HG03575 (cell line): Measurements from ENCODE around the gene CDH12.
"Not testable (repeated sequence)": the region's sequence is repeated elsewhere in the genome, so short reads cannot be mapped to it uniquely, and the experiment has no call there.

Experiments
- ATAC-seq: cut with Tn5 transposase; IDR thresholded peaks from one replicate; pipeline ENCODE4 v1.9.1; 2021; ENCODE audit not compliant: unreplicated experiment, insufficient number of reproducible peaks, low FRiP score; ENCODE audit errors: extremely low read depth

The CDH12 gene

DNA sequence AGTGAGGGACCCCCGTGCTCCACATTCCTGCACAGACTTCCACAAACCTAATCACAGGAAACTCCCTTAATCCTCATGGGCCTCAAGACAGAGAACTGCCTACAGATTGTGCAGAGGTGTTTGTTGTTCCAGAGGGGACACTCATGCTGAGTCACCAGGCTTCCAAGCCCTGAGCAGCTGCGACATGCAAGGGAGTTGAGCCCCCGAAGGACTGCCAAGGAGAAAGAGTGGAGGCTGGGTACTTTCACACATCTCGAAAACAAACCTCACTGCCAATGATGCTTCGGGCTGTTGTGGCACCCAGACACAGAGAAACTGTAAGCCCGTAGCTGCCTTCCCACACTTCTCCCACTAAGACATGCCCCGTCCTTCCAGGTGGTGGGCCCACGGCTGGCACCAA is 480.8 kb downstream of the CDH12 start:
- ATAC-seq = no peak

DNA sequence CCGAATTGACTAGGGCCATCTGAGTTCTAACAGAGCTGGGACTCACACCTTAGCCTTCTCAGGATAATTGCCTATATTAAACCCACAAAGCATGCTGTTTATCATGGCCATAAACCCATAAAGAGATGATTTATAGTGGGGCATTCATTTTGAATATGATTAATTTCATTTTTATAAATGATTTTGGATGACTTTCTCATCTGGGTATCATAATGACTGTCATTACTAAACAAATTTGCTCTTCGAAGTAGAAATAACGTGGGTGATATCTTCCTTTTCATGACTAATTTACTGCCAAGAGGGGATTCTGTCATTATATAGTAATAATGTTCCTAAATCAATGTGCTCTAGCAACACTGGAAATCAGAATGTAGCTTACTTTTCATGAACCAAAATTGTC is 498.2 kb downstream of the CDH12 start:
- no peak for ATAC-seq

DNA sequence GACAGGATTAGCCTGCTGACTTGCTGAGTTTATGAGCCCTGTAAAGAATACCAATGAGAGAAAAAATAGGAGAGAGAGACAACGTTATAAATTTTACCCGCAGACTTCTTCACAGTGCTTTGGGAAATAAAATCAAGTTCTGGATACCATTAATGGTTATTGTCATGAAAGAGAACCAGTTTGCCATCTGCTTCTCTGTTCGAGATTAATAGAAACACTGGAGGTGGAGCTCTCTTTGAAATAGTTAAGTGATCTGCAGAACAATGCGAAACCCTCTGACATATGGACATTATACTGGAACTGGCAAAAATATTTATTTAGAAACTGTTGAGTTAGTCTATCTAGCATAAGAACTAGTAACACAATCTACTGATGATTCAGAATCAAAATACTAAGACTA is 500.7 kb downstream of the CDH12 start:
- no peak for ATAC-seq

DNA sequence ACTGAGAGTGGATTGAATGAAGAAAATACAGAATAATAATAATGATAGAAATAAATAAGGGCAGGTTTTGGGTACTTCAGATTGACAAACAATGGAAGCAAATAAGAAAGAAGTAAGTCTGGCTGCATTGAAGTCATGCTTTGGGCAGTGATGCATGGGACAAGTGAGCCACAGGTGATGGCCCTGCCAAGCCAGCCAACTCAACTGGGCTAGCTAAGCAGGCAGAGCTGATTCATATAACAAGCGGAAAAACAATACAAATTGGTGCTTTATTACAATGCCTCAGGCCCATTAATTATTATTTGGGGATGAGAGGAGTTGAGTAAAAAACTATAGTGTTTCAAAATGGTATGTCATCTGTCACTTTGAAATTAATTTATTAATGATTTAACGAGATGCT is 502.0 kb downstream of the CDH12 start:
- ATAC-seq = no peak

DNA sequence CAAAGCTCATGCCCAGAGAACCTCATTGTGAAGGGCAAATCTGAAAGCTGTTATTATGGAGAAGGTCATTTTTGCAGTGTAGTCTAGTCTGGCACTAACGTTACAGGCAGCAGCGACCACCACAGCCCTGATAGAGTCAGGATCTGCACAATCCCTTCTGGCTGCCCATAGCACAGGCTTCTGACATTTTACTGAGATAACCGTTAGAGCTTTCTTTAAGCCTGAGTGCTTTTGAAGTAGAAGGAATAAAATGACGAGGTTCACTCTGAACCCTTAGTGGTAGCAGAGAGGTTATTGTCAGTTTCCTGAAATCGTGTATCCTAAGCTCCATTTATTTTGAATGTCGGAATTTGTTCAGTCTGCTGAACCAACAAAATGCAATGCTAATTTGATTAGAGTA is 505.1 kb downstream of the CDH12 start:
- no peak for ATAC-seq

DNA sequence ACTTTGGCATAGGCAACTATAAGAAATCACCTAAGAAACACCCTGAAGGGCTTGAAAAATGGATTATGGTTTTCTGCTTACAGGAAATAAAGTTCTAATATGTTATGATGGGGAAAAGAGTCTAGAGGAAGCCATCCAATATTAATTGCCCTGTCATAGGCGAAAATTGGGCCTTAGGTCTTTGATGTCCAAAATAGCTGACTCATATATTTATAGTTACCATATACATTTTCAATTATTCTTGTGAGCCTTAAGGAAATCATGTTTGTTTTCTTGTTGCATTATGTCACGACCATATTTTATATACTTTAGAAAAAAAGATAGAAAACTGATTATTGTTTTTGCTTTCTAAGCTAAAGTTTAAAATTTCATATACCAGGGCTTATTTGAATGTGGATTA is 509.1 kb downstream of the CDH12 start:
- ATAC-seq = no peak

DNA sequence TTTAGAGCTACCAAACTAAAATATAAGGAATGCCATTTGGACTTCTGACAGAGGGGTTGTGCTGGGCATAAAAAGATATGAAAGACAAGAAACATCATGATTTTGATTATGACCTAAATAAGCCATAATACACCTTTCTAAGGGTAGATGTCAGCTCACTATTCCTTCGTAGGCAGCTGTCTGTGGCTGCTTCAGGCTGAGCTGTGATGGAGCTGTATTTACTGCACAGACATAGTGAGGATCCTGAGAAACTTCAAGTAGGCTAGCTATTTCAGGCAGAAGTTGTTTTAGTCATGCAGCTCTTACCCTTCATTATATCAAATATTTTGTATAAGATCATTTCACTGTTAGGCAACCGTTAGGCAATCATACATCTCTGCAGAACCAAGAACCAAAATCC is 511.7 kb downstream of the CDH12 start:
- ATAC-seq = no peak

DNA sequence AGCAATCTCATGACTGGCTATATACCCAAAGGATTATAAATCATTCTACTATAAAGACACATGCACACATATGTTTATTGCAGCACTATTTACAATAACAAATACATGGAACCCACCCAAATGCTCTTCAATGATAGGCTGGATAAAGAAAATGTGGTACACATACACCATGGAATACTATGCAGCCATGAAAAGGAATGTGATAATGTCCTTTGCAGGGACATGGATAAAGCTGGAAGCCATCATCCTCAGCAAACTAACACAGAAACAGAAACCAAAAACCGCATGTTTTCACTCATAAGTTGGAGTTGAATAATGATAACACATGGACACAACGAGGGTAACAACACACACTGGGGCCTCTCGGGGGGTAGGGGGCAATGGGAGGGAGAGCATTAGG is 520.2 kb downstream of the CDH12 start:
- not testable (repeated sequence) for ATAC-seq

DNA sequence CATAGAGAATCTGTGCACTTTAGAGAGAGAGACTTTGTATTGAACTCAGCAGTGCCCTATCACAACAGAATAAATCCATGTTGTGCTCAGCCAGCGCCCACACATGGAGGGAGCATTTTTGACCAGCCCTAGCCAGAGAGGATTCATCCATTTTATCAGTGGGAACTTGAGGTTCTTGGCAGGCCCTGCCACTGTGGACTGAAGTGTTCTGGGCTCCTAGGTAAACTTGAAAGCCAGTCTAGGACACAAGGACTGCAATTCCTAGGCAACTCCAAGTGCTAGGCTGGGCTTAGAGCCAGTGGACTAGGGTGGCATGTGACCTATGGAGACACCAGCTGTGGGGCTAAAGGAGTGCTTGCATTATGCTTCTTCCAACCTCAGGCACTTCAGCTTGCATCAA is 523.5 kb downstream of the CDH12 start:
- ATAC-seq = no peak

DNA sequence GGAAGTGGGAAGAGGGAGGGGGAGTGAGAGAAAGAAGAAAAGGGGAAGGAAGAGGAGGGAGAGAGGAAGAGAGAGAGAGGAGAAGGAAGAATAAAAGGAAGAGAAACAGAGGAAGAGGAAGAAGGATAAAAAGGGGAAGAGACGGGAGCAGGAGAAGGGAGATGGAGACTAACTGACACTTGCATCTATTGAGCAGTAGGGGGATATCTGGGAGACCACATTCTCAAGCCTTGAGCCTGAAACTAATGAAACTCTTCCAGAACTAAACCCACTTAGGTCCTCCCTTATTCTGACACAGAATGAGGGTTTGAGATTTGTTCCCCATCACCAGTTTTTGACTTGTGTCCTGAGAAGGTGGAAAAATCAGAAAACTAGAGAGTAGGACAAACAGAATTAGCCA is 533.3 kb downstream of the CDH12 start:
- ATAC-seq = no peak

DNA sequence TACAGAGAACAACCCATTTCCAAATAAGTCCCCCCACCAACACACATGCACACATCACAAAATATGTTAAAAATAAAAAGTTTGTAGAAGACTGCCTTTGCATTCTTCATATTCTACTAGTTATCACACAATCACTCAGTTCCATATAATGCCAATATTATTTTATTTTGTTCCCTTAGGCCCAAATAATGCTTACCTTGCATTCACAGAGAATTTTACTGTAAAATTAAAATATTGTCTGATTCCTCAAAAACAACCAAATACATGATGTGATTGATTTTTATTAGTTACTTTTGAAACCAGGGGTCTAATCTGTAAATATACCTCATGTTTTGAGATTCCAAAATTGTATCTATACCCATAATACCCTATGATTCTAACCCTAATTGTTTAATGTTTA is 536.9 kb downstream of the CDH12 start:
- no peak for ATAC-seq

DNA sequence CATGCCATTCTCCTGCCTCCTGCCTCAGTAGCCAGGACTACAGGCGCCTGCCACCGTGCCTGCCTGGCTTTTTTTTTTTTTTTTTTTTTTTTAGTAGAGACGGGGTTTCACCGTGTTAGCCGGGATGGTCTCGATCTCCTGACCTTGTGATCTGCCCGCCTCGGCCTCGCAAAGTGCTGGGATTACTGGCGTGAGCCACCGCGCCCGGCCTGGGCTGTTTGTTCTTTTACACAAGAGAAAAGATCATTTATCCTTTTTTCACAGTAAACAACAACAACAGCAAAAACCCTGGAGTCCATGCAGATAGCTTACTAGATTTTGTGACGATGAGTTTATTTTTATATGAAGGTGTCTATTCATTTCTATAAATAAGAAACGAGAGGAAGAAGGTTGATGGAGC is 538.1 kb downstream of the CDH12 start:
- ATAC-seq = not testable (repeated sequence)

DNA sequence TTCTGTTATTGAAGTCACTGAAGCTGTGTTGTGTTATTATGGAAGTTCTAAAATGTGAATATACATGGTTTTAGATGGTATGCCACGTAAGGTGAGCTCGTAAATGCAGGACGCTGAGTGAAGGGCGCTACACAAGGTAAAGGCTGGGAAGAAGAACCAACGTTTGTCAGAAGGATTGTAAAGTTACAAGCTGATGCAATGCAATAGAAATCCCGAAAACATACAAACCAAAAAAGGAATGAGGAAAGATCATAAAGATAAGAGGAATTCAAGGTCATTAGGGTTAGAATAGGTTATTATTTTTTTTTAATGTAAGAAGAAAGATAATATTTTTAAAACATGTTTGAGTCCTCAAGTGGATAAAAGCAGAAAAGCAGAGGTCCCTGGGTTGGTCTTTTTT is 538.6 kb downstream of the CDH12 start:
- no peak for ATAC-seq

DNA sequence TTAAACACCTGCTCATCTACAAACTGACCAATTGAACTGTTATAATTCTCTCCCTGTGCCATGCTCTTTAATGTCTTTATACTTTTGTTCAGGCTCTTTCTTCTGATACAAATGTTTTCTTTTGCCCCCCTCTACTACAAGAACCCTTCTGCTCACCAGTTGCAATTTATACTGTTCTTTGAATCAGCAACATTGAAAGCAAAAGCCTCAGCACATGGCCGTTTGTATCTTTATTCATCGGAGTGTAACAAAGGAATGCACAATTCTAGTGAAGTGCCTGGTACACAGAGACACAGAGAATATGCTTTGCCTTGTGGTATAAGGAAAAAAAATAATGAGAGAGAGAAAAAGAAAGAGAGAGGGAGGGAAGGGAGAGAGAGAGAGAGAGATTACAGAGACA is 547.1 kb downstream of the CDH12 start:
- ATAC-seq = no peak

DNA sequence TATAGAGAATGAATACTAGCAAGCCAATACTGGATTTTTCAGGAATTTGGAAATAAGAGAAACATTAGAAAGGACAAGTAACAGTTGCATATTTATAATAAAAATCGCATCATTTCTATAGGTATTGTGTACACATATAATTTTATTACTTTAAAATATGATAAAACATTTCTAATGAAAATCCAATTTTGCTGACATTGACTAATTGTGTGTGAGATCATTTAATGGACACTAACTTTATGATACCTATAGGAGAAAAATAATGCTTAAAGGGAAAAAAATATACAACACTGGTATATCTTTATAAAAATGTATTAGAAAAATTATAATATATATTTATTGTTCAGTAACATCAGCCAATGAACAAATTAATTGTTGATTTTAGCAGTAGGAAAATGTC is 557.3 kb downstream of the CDH12 start:
- no peak for ATAC-seq

DNA sequence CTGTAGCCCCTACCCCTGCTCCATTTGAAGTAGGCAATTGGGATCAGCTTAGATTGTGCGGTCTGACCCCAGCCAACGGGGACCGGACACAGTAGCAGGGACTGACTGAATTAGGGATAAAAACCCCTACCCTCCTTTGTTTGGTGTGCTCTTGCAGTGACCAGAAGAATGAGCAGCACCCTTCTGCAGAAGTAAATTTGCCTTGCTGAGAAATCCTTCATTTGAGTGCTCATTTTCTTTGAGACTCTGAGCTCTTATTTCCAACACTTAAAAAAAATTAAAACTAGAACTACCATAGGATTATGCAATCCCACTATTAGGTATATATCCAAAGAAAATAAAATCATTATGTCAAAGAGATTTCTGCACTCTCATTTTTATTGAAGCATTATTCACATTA is 560.0 kb downstream of the CDH12 start:
- no peak for ATAC-seq

DNA sequence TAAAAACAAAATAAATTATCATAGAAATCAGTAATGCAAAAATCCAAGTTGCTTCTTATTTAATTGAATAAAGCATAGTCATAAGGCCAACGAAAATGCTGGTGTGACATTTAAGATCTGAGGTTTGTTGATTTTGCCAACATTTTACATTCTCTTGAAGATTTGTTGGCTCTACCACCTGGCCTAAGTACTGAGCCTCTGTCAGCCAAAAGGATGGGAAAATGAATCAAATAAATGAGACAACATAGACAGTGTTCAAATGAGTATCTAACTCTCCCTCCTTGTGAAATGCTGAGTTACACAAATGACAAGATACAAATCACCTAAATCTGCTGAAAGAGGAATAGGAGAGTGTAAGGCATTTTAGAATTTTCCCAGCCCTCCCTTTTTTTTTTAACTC is 575.0 kb downstream of the CDH12 start:
- ATAC-seq = no peak

DNA sequence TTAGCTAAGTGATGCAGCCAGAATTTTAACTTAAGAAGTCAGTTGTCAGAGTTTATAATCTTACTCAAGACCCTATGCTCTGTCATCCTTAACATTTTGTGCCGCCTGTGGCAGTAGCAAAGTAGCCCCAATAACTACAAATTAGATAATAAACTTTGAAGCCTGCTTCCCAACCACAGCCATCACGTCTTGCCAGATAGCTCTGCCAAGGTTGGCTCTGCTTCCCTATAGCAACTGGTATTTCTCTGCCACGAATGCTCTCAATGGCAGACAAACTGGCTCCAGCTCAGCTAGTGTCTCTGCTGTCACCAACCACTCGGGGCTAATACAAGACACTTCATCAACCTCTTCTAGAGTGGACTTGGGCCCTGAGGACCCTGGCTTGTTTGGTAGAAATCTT is 576.1 kb downstream of the CDH12 start:
- ATAC-seq = no peak

DNA sequence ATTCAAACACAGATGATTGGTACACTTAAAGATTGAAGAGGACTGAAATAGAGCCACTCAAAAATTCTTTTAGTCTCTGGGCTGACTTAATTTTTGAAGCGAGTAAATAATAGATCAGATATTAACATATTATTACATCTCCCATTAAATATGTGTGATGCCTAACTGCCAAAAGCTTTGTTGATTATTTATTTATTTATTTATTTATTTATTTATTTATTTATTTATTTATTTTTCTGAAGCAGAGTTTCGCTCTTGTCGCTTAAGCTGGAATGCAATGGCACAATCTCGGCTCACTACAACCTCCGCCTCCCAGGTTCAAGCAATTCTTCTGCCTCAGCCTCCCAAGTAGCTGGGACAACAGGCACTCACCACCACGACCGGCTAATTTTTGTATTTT is 587.3 kb downstream of the CDH12 start:
- not testable (repeated sequence) for ATAC-seq

DNA sequence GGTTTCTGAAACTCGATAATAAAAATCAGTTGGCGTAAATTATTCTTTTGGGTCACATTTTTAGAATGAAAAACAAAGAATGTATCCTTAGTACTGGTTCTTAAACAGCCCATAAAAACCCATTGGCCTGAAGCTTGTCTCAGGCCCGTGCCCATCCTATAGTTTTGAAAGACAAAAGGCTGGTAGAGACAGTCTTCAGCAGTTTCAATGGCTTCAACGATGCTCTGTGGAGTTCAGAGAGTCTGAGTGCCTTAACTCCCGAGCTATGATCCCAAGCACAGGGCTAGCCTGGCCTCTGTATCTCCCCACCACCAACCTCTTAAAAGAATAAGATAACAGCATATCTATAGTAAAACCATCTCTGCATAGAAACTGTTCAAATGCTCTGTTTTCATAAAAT is 595.0 kb downstream of the CDH12 start:
- ATAC-seq = no peak

DNA sequence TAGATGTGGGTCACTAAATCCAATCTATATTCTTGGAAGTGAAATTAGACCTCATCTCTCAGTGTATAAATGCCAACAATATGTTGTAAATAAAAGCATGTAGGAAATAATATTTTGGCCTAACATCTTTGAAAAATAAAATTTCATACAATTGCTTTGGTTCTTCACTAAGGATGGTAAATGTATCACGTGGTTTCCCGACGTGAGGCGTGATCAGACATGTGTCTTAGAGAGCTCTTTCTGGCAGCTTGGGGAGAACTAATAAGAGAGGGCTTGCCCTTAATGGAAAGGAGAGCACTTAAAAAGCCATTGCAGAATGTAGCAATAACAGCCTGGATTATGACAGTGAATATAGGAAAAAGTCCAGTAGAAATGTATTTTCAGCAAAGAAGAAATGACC is 602.6 kb downstream of the CDH12 start:
- ATAC-seq = no peak

DNA sequence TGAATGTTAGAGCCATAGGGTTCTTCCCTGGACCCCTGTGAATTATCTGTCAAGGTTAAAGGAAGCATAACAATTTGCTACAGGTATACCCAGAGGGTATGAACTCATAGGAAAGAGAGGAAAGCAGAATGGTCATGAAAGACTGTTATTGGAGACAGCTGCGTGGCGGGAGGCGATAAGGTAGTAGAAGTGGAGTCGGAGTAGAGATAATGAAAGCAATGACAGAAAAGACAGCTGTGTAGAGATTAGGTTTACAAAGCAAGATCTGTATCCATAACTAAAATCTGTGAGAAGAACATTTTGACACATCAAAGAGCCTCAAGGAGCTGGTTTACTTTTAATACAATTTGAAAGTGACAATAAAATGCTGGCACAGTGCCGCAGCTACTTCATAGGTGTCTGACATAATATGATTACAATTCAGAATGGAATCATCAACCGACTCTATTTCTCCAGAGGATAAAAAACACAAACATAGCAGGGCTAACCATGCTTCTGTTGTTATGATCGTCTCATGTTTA is 603.9 kb downstream of the CDH12 start:
- ATAC-seq = no peak
